Keratinocyte (primary cell): ENCODE data around the gene AKAP13. TPM values are rescaled to one million over a fixed set of nuclear protein-coding genes. Genes with fewer than 3 reads are reported as not detected.

Experiments
- DNase-seq: peaks from one replicate; pipeline ENCODE4 v3.0.0-alpha.2; 2011; ENCODE audit warnings: low read depth, missing footprints, low spot score
- FAIRE-seq: peaks from 2 replicates; lab custom pipeline; 2011; peaks lifted over from hg19 to GRCh38; lab: Jason Lieb, UNC
- H2AFZ ChIP-seq: 2 replicates; pipeline ENCODE4 v1.6.0; 2012; ENCODE audit warnings: low read length, control low read depth, inconsistent platforms; ENCODE audit not compliant: control insufficient read depth
- H3K27ac ChIP-seq: 2 replicates; pipeline ENCODE4 v1.5.1; 2011; ENCODE audit warnings: low read length; ENCODE audit not compliant: control insufficient read depth, insufficient read depth
- H3K27me3 ChIP-seq: 3 replicates; pipeline ENCODE4 v1.6.0; 2011; ENCODE audit warnings: low read length; ENCODE audit not compliant: control insufficient read depth, insufficient read depth; ENCODE audit errors: extremely low read depth
- H3K36me3 ChIP-seq, 2 experiments: 2 replicates in 1 of 2; 3 replicates in 1 of 2; pipeline ENCODE4 v1.5.1; 2011; ENCODE audit warnings: low read length in 2 of 2, mild to moderate bottlenecking in 1 of 2; ENCODE audit not compliant: control insufficient read depth in 2 of 2, insufficient read depth in 2 of 2; ENCODE audit errors: extremely low read depth in 1 of 2
- H3K4me1 ChIP-seq: 3 replicates; pipeline ENCODE4 v1.5.1; 2011; ENCODE audit warnings: low read length; ENCODE audit not compliant: control insufficient read depth, insufficient read depth; ENCODE audit errors: extremely low read depth
- H3K4me2 ChIP-seq: 3 replicates; pipeline ENCODE4 v1.6.0; 2011; ENCODE audit warnings: low read depth, low read length; ENCODE audit not compliant: control insufficient read depth, insufficient read depth; ENCODE audit errors: extremely low read depth
- H3K4me3 ChIP-seq, 3 experiments: fragments of 200-600 bp in 1 of 3; sonication (generic) in 1 of 3; 2 replicates in 2 of 3; 3 replicates in 1 of 3; pipeline ENCODE4 v1.5.1; 2011 to 2016; ENCODE audit warnings: low read length in 3 of 3, mild to moderate bottlenecking in 3 of 3, control low read depth in 2 of 3, inconsistent platforms in 1 of 3, low read depth in 1 of 3, mixed read lengths in 1 of 3, mixed run types in 1 of 3, moderate library complexity in 1 of 3; ENCODE audit not compliant: control insufficient read depth in 2 of 3, insufficient read depth in 2 of 3; ENCODE audit errors: extremely low read depth in 1 of 3
- H3K79me2 ChIP-seq: 2 replicates; pipeline ENCODE4 v1.6.0; 2012; ENCODE audit warnings: low read length; ENCODE audit not compliant: control insufficient read depth, insufficient read depth
- H3K9ac ChIP-seq: 3 replicates; pipeline ENCODE4 v1.6.0; 2011; ENCODE audit warnings: low read length; ENCODE audit not compliant: control insufficient read depth, insufficient read depth; ENCODE audit errors: extremely low read depth
- H3K9me1 ChIP-seq: 3 replicates; pipeline ENCODE4 v1.6.0; 2011; ENCODE audit warnings: low read length; ENCODE audit not compliant: control insufficient read depth, insufficient read depth; ENCODE audit errors: extremely low read depth
- H3K9me3 ChIP-seq: 2 replicates; pipeline ENCODE4 v1.5.1; 2012; ENCODE audit warnings: low read depth, low read length; ENCODE audit not compliant: control insufficient read depth
- H4K20me1 ChIP-seq: 3 replicates; pipeline ENCODE4 v1.6.0; 2011; ENCODE audit warnings: low read length; ENCODE audit not compliant: control insufficient read depth, insufficient read depth; ENCODE audit errors: extremely low read depth
- EZH2 ChIP-seq: IDR thresholded peaks from one replicate; pipeline ENCODE4 v1.6.1; 2012; ENCODE audit warnings: inconsistent platforms, mild to moderate bottlenecking, low read length, moderate library complexity
- dilution Hi-C: fragments of 300-500 bp; cut with MboI; formaldehyde crosslinking; loops from one replicate; pipeline ENCODE4 v1.7.0; 2020; ENCODE audit warnings: low sequenced_read_pairs; ENCODE audit not compliant: extremely low pct_ligation_motif_present
- polyA plus RNA-seq, 5 experiments: library from polyadenylated mRNA; depleted of rRNA in 3 of 5; stranded (reverse) in 3 of 5; stranded (forward) in 1 of 5; unstranded in 1 of 5; fragments of >200 nt; gene quantifications; 1 replicate in 1 of 5; 2 replicates in 3 of 5; 3 replicates in 1 of 5; pipeline versions ENCODE4 v1.2.1 to v1.2.3, GENCODE V29; 2011 to 2012; ENCODE audit warnings: missing spikeins in 2 of 5, low read depth in 1 of 5, low replicate concordance in 1 of 5
- TF ChIP-seq, protein P1 (sequence below), 3 experiments: IDR thresholded peaks in 1 of 3; conservative IDR thresholded peaks in 1 of 3; optimal IDR thresholded peaks in 1 of 3; 2 replicates in 2 of 3; 3 replicates in 1 of 3; pipeline versions ENCODE3 to v1.5.1; 2011; ENCODE audit warnings: low read length in 3 of 3, mild to moderate bottlenecking in 3 of 3, moderate library complexity in 2 of 3, control low read depth in 1 of 3, inconsistent platforms in 1 of 3; ENCODE audit not compliant: insufficient read depth in 2 of 3; ENCODE audit errors: extremely low read depth in 1 of 3

The AKAP13 gene
- polyA plus RNA-seq, 1 donor (not counting 4 experiments of a cell fraction or from before 2014, with no cell fraction given) = 16.7 TPM

DNA sequence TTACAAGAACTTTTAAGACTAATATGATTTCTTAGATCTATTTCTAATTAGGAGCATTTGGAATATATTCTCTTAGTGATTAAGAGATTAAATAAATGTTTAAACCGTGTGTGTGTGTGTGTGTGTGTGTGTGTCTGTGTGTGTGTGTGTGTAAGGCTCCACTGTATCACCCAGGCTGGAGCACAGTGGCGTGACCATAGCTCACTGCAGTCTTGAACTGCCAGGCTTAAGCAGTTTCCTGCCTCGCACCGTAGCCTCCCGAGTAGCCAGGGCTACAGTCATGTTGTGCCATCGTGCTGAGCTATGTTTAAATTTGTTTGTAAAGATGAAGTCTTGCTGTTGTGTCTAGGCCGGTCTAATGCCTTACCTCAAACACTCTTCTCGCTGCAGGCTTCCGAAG lies 305.0 kb downstream of the AKAP13 start:
- Histone ChIP-seq H3K4me1 (no peaks in the 10 kb centered on the region), H3K4me3 (no peak overlapping the region), H3K27me3 (no peaks in the 10 kb centered on the region), H3K79me2 (no peaks in the 10 kb centered on the region), H3K9me3 (no peaks in the 10 kb centered on the region), H3K27ac (no peak overlapping the region), H3K4me2 (no peak overlapping the region), H4K20me1 (no peaks in the 10 kb centered on the region), H3K9ac (no peak overlapping the region), H2AFZ (no peak overlapping the region), H3K36me3 (peaks cover 0 to 2% of the 10 kb centered on the region in 2 experiments), H3K9me1 (no peaks in the 10 kb centered on the region)
- FAIRE-seq (no peak), DNase-seq (no peak)
- dilution Hi-C loops = no loop called here
- TF ChIP-seq, protein P1, sequence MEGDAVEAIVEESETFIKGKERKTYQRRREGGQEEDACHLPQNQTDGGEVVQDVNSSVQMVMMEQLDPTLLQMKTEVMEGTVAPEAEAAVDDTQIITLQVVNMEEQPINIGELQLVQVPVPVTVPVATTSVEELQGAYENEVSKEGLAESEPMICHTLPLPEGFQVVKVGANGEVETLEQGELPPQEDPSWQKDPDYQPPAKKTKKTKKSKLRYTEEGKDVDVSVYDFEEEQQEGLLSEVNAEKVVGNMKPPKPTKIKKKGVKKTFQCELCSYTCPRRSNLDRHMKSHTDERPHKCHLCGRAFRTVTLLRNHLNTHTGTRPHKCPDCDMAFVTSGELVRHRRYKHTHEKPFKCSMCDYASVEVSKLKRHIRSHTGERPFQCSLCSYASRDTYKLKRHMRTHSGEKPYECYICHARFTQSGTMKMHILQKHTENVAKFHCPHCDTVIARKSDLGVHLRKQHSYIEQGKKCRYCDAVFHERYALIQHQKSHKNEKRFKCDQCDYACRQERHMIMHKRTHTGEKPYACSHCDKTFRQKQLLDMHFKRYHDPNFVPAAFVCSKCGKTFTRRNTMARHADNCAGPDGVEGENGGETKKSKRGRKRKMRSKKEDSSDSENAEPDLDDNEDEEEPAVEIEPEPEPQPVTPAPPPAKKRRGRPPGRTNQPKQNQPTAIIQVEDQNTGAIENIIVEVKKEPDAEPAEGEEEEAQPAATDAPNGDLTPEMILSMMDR (optimal IDR thresholded peaks at IDR 0.05 in 1 of 3, IDR thresholded peaks at IDR 0.05 in 1 of 3, conservative IDR thresholded peaks at IDR 0.05 in 1 of 3; ENCODE audit: extremely low read depth in 1 of 3, insufficient read depth in 2 of 3, low read length in 3 of 3) = no peak
- TF ChIP-seq EZH2 = no peak

DNA sequence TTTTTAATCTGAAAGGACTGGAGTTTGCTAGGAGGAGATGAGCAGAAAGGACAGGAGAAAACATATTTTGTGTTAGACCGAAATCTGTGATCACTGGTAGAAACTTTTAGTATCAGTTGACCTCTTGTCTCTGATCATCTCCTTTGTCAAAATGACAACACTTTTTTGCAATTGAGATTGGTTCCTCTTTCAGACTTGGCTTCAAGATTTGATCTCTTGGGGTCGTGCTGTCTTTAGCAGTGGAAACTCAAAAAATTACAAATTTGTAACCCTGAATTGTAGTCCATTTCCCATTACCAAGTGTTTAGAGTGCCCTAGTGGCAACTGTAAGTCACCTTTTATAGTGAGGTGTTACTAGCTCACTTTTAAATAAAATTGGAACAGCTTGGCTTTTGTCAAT lies 306.9 kb downstream of the AKAP13 start:
- dilution Hi-C loops = no loop called here
- DNase-seq = no peak
- no peak overlapping the region for H3K27ac ChIP-seq
- no peaks in the 10 kb centered on the region for H3K9me3 ChIP-seq
- H4K20me1 ChIP-seq = no peaks in the 10 kb centered on the region
- H3K79me2 ChIP-seq = no peaks in the 10 kb centered on the region
- H3K9ac ChIP-seq = no peak overlapping the region
- H3K4me2 ChIP-seq = no peak overlapping the region
- H3K4me1 ChIP-seq = no peaks in the 10 kb centered on the region
- no peak for FAIRE-seq
- no peaks in the 10 kb centered on the region for H3K27me3 ChIP-seq
- no peak overlapping the region for H3K4me3 ChIP-seq
- H3K36me3 ChIP-seq = peaks cover 0 to 3% of the 10 kb centered on the region in 2 experiments
- H3K9me1 ChIP-seq = no peaks in the 10 kb centered on the region
- no peak overlapping the region for H2AFZ ChIP-seq
- TF ChIP-seq EZH2 = no peak
- TF ChIP-seq, protein P1 (optimal IDR thresholded peaks at IDR 0.05 in 1 of 3, IDR thresholded peaks at IDR 0.05 in 1 of 3, conservative IDR thresholded peaks at IDR 0.05 in 1 of 3; ENCODE audit: extremely low read depth in 1 of 3, insufficient read depth in 2 of 3, low read length in 3 of 3) = no peak
